Ovary (tissue), 9 donors: Measurements from ENCODE around the gene TNRC6A. TPM values are rescaled to one million over a fixed set of nuclear protein-coding genes. Genes with fewer than 3 reads are reported as not detected.
"Not testable (repeated sequence)": the region's sequence is repeated elsewhere in the genome, so short reads cannot be mapped to it uniquely, and the experiment has no call there.

Source experiments
- DNase-seq, 5 donors: peaks; one replicate each; pipeline ENCODE4 v3.0.0-alpha.2; 2019 to 2020
- H3K27ac ChIP-seq, 2 donors: fragments of 200-600 bp; one replicate each; pipeline versions ENCODE4 v1.5.1 to v1.8.0; 2019 to 2022
- H3K27me3 ChIP-seq: fragments of 200-600 bp; one replicate; pipeline ENCODE4 v1.8.0; 2022
- H3K36me3 ChIP-seq: fragments of 200-600 bp; sonication (generic); one replicate; pipeline ENCODE4 v1.5.1; 2019
- H3K4me1 ChIP-seq: one replicate; pipeline ENCODE4 v1.8.1; 2013; ENCODE audit warnings: mild to moderate bottlenecking, moderate library complexity; ENCODE audit not compliant: insufficient read depth
- H3K4me3 ChIP-seq: fragments of 200-600 bp; sonication (generic); one replicate; pipeline ENCODE4 v1.5.1; 2017
- H3K9me3 ChIP-seq, 2 donors: fragments of 200-600 bp in 1 of 2; sonication (generic) in 1 of 2; one replicate each; pipeline versions ENCODE4 v1.5.1 to v1.8.1; 2013 to 2019; ENCODE audit warnings: mild to moderate bottlenecking in 1 of 2, moderate library complexity in 1 of 2
- CTCF ChIP-seq, 3 donors: fragments of 450-650 bp in 2 of 3; fragments of 200-600 bp in 1 of 3; IDR thresholded peaks; one replicate each; pipeline versions ENCODE4 v1.5.1 to v1.8.0; 2016 to 2022; ENCODE audit warnings: antibody characterized with exemption in 3 of 3, mild to moderate bottlenecking in 1 of 3
- EP300 ChIP-seq: sonication (generic); formaldehyde crosslinking; IDR thresholded peaks from one replicate; pipeline ENCODE4 v1.6.1; 2017; ENCODE audit warnings: antibody characterized with exemption
- POLR2A ChIP-seq: fragments of 450-650 bp; IDR thresholded peaks from one replicate; pipeline ENCODE4 v1.6.1; 2017; ENCODE audit warnings: antibody characterized with exemption, mild to moderate bottlenecking, moderate library complexity
- WGBS, 3 donors: extraction: QIAGEN DNeasy Blood & Tissue Kit in 1 of 3; methylation state at CpG; one replicate each; pipeline versions ENCODE4 v1.1.5 to v1.1.7; 2013 to 2017; 5-methylcytosine and 5-hydroxymethylcytosine counted together
- intact Hi-C, 4 donors: fragments of 100-400 bp; cut with DNase I; formaldehyde crosslinking; loops; one replicate each; pipeline versions ENCODE4 v1.11.0 to v1.15.1; 2022 to 2023
- polyA plus RNA-seq, 2 donors: library from polyadenylated mRNA; stranded (reverse); fragments of 200-250 nt in 1 of 2; fragments of 350-450 nt in 1 of 2; fragmentation: Illumina TruSeq in 1 of 2; extraction: RNeasy Lipid Tissue Mini Kit (QIAGEN cat#74804) in 1 of 2; gene quantifications; one replicate each; pipeline ENCODE4 v1.2.3, GENCODE V29; 2013 to 2014
- total RNA-seq, 7 donors: library from RNA; depleted of rRNA in 2 of 7; stranded (reverse); fragments of >200 nt in 2 of 7; fragmentation: NEBNext Ultra II Directional in 3 of 7; extraction: Animal tissue kit (Norgen Biotek cat#: 25700) in 3 of 7; gene quantifications; one replicate each; pipeline versions ENCODE4 v1.1.0 to v1.2.4, GENCODE V29; 2016 to 2023
- donor health status: DM: no; HTN: no; CAD: no; lungs with moderate emphysema.
- donor health status: DM: no; HTN: no; CAD: no.
- donor health status: Bipolar disorder and iron deficiency.
- donor health status: DM: yes; HTN: yes; CAD: no.
- donor health status: DM: no; HTN: no; CAD: no.
- donor health status: DM: yes; HTN: yes; CAD: no.

Gene TNRC6A
- total and polyA plus RNA-seq, 9 donors, result 22.1 to 80.7 (median 54.0) TPM

GRCh38 chr16:24745391-24745790 is 15.9 kb downstream of the TNRC6A start:
- intact Hi-C loops, result no loop called here
- no peak overlapping the region for H3K27ac ChIP-seq
- H3K27me3 ChIP-seq, result no peaks in the 10 kb centered on the region
- TF ChIP-seq CTCF (IDR thresholded peaks at IDR 0.05), result no peak
- no peak for TF ChIP-seq POLR2A
- TF ChIP-seq EP300, result no peak
- H3K9me3 ChIP-seq, result no peaks in the 10 kb centered on the region
- H3K36me3 ChIP-seq, result no peaks in the 10 kb centered on the region
- peaks cover 21% of the 10 kb centered on the region for H3K4me1 ChIP-seq
- H3K4me3 ChIP-seq, result no peak overlapping the region
- DNase-seq, result no peak

GRCh38 chr16:24745791-24746190 is 16.3 kb downstream of the TNRC6A start:
- Histone ChIP-seq H3K27ac (no peak overlapping the region), H3K9me3 (no peaks in the 10 kb centered on the region), H3K27me3 (no peaks in the 10 kb centered on the region), H3K4me1 (peaks cover 21% of the 10 kb centered on the region), H3K4me3 (no peak overlapping the region), H3K36me3 (no peaks in the 10 kb centered on the region)
- WGBS, 3 donors, result 92 to 97% (median 97%) methylated on average over 2 of the region's 2 CpGs
- intact Hi-C loops, result no loop called here
- no peak for TF ChIP-seq EP300
- TF ChIP-seq CTCF (IDR thresholded peaks at IDR 0.05), result no peak
- no peak for TF ChIP-seq POLR2A
- no peak for DNase-seq

GRCh38 chr16:24747441-24747840 is 18.0 kb downstream of the TNRC6A start:
- no peak overlapping the region for H3K27ac ChIP-seq
- H3K36me3 ChIP-seq, result no peaks in the 10 kb centered on the region
- no peaks in the 10 kb centered on the region for H3K9me3 ChIP-seq
- no peak overlapping the region for H3K4me3 ChIP-seq
- intact Hi-C loops, result no loop called here
- no peak for DNase-seq
- H3K27me3 ChIP-seq, result no peaks in the 10 kb centered on the region
- 19 to 27% (median 23%) methylated on average over 2 of the region's 2 CpGs for WGBS, 3 donors
- TF ChIP-seq POLR2A, result no peak
- no peak for TF ChIP-seq EP300
- no peak for TF ChIP-seq CTCF (IDR thresholded peaks at IDR 0.05)
- peaks cover 18% of the 10 kb centered on the region for H3K4me1 ChIP-seq

- WGBS, 3 donors, result 51 to 58% (median 52%) methylated on average over 2 of the region's 2 CpGs
- peak in 2 of 5 donors; percentile 24 to 47 for DNase-seq
- Histone ChIP-seq H3K27me3 (no peaks in the 10 kb centered on the region), H3K4me3 (no peak overlapping the region), H3K4me1 (peaks cover 20% of the 10 kb centered on the region), H3K27ac (no peak overlapping the region), H3K9me3 (no peaks in the 10 kb centered on the region), H3K36me3 (no peaks in the 10 kb centered on the region)
- TF ChIP-seq POLR2A, result no peak
- no peak for TF ChIP-seq EP300
- TF ChIP-seq CTCF (IDR thresholded peaks at IDR 0.05), result no peak
- intact Hi-C loops, result no loop called here
Observed at GRCh38 chr16:24748242-24748641, 18.8 kb downstream of the TNRC6A start.

- Histone ChIP-seq H3K9me3 (no peaks in the 10 kb centered on the region), H3K27ac (no peak overlapping the region), H3K4me3 (no peak overlapping the region), H3K27me3 (no peaks in the 10 kb centered on the region), H3K36me3 (no peaks in the 10 kb centered on the region), H3K4me1 (peaks cover 18% of the 10 kb centered on the region)
- DNase-seq, result no peak
- TF ChIP-seq CTCF (IDR thresholded peaks at IDR 0.05) (no peak), EP300 (no peak), POLR2A (no peak)
- intact Hi-C loops, result no loop called here
Observed at GRCh38 chr16:24749310-24749709, 19.9 kb downstream of the TNRC6A start.

GRCh38 chr16:24749872-24750271 is 20.4 kb downstream of the TNRC6A start:
- intact Hi-C loops, H3K36me3 ChIP-seq, H3K9me3 ChIP-seq, H3K4me3 ChIP-seq, H3K27me3 ChIP-seq, H3K27ac ChIP-seq, DNase-seq: not testable (repeated sequence)
- H3K4me1 ChIP-seq, result peaks cover 18% of the 10 kb centered on the region
- 92 to 96% (median 93%) methylated on average over 5 of the region's 5 CpGs for WGBS, 3 donors
